CD4-positive, alpha-beta T cell treated with Interleukin-15 for 4 hours (primary cell): Measurements from ENCODE around the gene MX2.
"Not testable (repeated sequence)": the region's sequence is repeated elsewhere in the genome, so short reads cannot be mapped to it uniquely, and the experiment has no call there.

Experiments
- DNase-seq: peaks from one replicate; pipeline ENCODE4 v3.0.0-alpha.2; 2020; ENCODE audit warnings: low spot score

MX2 gene

GRCh38 chr21:41411449-41412089, 49.7 kb downstream of the MX2 start:
- no peak for DNase-seq

- not testable (repeated sequence) for DNase-seq
These were observed 55.7 kb downstream of the MX2 start for GRCh38 chr21:41417505-41417904.

GRCh38 chr21:41418393-41418792, 56.6 kb downstream of the MX2 start:
- DNase-seq = no peak

- DNase-seq = no peak
These were observed 57.3 kb downstream of the MX2 start for GRCh38 chr21:41418956-41419680.

GRCh38 chr21:41419921-41420862, 58.4 kb downstream of the MX2 start:
- peak; percentile 48 for DNase-seq

GRCh38 chr21:41420998-41421397, 59.2 kb downstream of the MX2 start:
- DNase-seq = not testable (repeated sequence)

- DNase-seq = no peak
These were observed 60.9 kb downstream of the MX2 start for GRCh38 chr21:41422546-41423304.

- DNase-seq = not testable (repeated sequence)
These were observed 61.4 kb downstream of the MX2 start for GRCh38 chr21:41423305-41423636.

- DNase-seq = no peak
These were observed 63.7 kb downstream of the MX2 start for GRCh38 chr21:41425588-41425953.

GRCh38 chr21:41425954-41426675, 64.3 kb downstream of the MX2 start, which contains the start of gene MX1:
Gene MX1, plus strand, starts transcription at chr21:41426239. Its CDS starts 5,832 bp downstream, at chr21:41432071.
- peak; percentile 89 for DNase-seq

GRCh38 chr21:41426676-41427404, 65.0 kb downstream of the MX2 start:
- DNase-seq = no peak

- no peak for DNase-seq
These were observed 65.7 kb downstream of the MX2 start for GRCh38 chr21:41427556-41427955.

GRCh38 chr21:41428311-41428710, 66.5 kb downstream of the MX2 start:
- no peak for DNase-seq

- no peak for DNase-seq
These were observed 67.0 kb downstream of the MX2 start for GRCh38 chr21:41428847-41429246.

GRCh38 chr21:41429305-41429704, 67.5 kb downstream of the MX2 start:
- no peak for DNase-seq

GRCh38 chr21:41429925-41430491, 68.2 kb downstream of the MX2 start:
- DNase-seq = no peak

GRCh38 chr21:41431788-41432548, 70.1 kb downstream of the MX2 start:
- no peak for DNase-seq

- no peak for DNase-seq
These were observed 71.0 kb downstream of the MX2 start for GRCh38 chr21:41432562-41433460.
